HUES64 (cell line): ENCODE measurements around the gene PDHX. TPM values are rescaled to one million over a fixed set of nuclear protein-coding genes. Genes with fewer than 3 reads are reported as not detected.

Experiments
- H3K27ac ChIP-seq: 2 replicates; pipeline ENCODE4 v1.7.0; 2013; ENCODE audit warnings: low read depth, low read length, inconsistent platforms
- H3K27me3 ChIP-seq: 2 replicates; pipeline ENCODE4 v1.6.1; 2013; ENCODE audit warnings: mild to moderate bottlenecking, low read length; ENCODE audit not compliant: insufficient read depth
- H3K36me3 ChIP-seq: 2 replicates; pipeline ENCODE4 v1.6.1; 2013; ENCODE audit warnings: mild to moderate bottlenecking, low read length; ENCODE audit not compliant: insufficient read depth
- H3K4me1 ChIP-seq: 2 replicates; pipeline ENCODE4 v1.6.1; 2013; ENCODE audit warnings: mild to moderate bottlenecking, low read length, moderate library complexity; ENCODE audit not compliant: insufficient read depth
- H3K4me3 ChIP-seq: 2 replicates; pipeline ENCODE4 v1.5.1; 2013; ENCODE audit warnings: mild to moderate bottlenecking, low read length, moderate library complexity
- H3K9ac ChIP-seq: 2 replicates; pipeline ENCODE4 v1.6.1; 2013; ENCODE audit warnings: mild to moderate bottlenecking, low read depth, low read length
- H3K9me3 ChIP-seq: 2 replicates; pipeline ENCODE4 v1.6.1; 2013; ENCODE audit warnings: low read depth, low read length; ENCODE audit not compliant: insufficient read depth
- WGBS: fragments of 150-250, 120-280 bp; methylation state at CpG from one replicate; pipeline ENCODE4 v1.1.7; 2013; ENCODE audit warnings: missing lambda C conversion rate; 5-methylcytosine and 5-hydroxymethylcytosine counted together
- polyA plus RNA-seq, 2 experiments: library from polyadenylated mRNA; stranded (reverse); fragments of 50-300 nt; gene quantifications; one replicate each; pipeline ENCODE4 v1.2.3, GENCODE V29; 2013

The PDHX gene
- 22.7 TPM for polyA plus RNA-seq (2013, experiment 1 of 2)
- polyA plus RNA-seq (2013, experiment 2 of 2), result 24.7 TPM

- no peaks in the 10 kb centered on the region for H3K27me3 ChIP-seq
- H3K9ac ChIP-seq, result peak within 1 kb of the TSS; percentile 99
- under 1% methylated on average over 79 of the region's 79 CpGs for WGBS
- H3K4me1 ChIP-seq, result peaks cover 9% of the 10 kb centered on the region; the same call in 1 of the 2 replicates
- no peaks in the 10 kb centered on the region for H3K9me3 ChIP-seq
- H3K27ac ChIP-seq, result peak within 1 kb of the TSS; percentile 98
- H3K4me3 ChIP-seq, result peak within 1 kb of the TSS; percentile 99
- peaks cover 25% of the 10 kb centered on the region for H3K36me3 ChIP-seq
Observed at GRCh38 chr11:34916015-34916842, at the start of gene PDHX, which contains the start of gene APIP. Gene PDHX, plus strand, starts transcription at chr11:34916618. Its CDS starts 38 bp downstream, at chr11:34916656. Gene APIP, minus strand, starts transcription at chr11:34916379. Its CDS starts 95 bp downstream, at chr11:34916284.

- Histone ChIP-seq H3K27me3 (no peaks in the 10 kb centered on the region), H3K9me3 (no peaks in the 10 kb centered on the region), H3K4me3 (no peak overlapping the region), H3K36me3 (no peaks in the 10 kb centered on the region), H3K9ac (no peak overlapping the region), H3K4me1 (no peaks in the 10 kb centered on the region), H3K27ac (no peak overlapping the region)
- WGBS, result 71% methylated on average over 3 of the region's 3 CpGs
Observed at GRCh38 chr11:34869425-34869824, 47.0 kb upstream of the PDHX start.

- H3K4me1 ChIP-seq, result no peaks in the 10 kb centered on the region
- H3K27ac ChIP-seq, result no peak overlapping the region
- no peak overlapping the region for H3K9ac ChIP-seq
- no peaks in the 10 kb centered on the region for H3K9me3 ChIP-seq
- WGBS, result 97% methylated on average over 4 of the region's 5 CpGs
- H3K27me3 ChIP-seq, result no peaks in the 10 kb centered on the region
- H3K4me3 ChIP-seq, result no peak overlapping the region
- peaks cover 6% of the 10 kb centered on the region; the same call in 1 of the 2 replicates for H3K36me3 ChIP-seq
Observed at GRCh38 chr11:34870548-34871196, 45.7 kb upstream of the PDHX start.

- Histone ChIP-seq H3K4me3 (no peak overlapping the region), H3K36me3 (peaks cover 11% of the 10 kb centered on the region), H3K9ac (no peak overlapping the region), H3K27me3 (no peaks in the 10 kb centered on the region), H3K9me3 (no peaks in the 10 kb centered on the region), H3K4me1 (no peaks in the 10 kb centered on the region), H3K27ac (no peak overlapping the region)
- 97% methylated on average over 4 of the region's 4 CpGs for whole genome bisulfite sequencing
Observed at GRCh38 chr11:34874202-34874601, 42.2 kb upstream of the PDHX start.

GRCh38 chr11:34877375-34877975 is 38.9 kb upstream of the PDHX start:
- Histone ChIP-seq H3K27me3 (no peaks in the 10 kb centered on the region), H3K4me1 (no peaks in the 10 kb centered on the region), H3K27ac (no peak overlapping the region), H3K9me3 (no peaks in the 10 kb centered on the region), H3K4me3 (no peak overlapping the region), H3K36me3 (peaks cover 27% of the 10 kb centered on the region), H3K9ac (no peak overlapping the region)
- WGBS, result 95% methylated on average over 1 of the region's 3 CpGs

GRCh38 chr11:34881900-34882299 is 34.5 kb upstream of the PDHX start:
- H3K9me3 ChIP-seq, result no peaks in the 10 kb centered on the region
- no peaks in the 10 kb centered on the region for H3K27me3 ChIP-seq
- 100% methylated on average over 2 of the region's 3 CpGs for WGBS
- H3K27ac ChIP-seq, result no peak overlapping the region
- no peaks in the 10 kb centered on the region for H3K4me1 ChIP-seq
- no peak overlapping the region for H3K4me3 ChIP-seq
- H3K36me3 ChIP-seq, result peaks cover 39% of the 10 kb centered on the region
- H3K9ac ChIP-seq, result no peak overlapping the region

GRCh38 chr11:34886609-34887008 is 29.8 kb upstream of the PDHX start:
- no peaks in the 10 kb centered on the region for H3K27me3 ChIP-seq
- no peak overlapping the region for H3K27ac ChIP-seq
- no peak overlapping the region for H3K9ac ChIP-seq
- H3K4me3 ChIP-seq, result no peak overlapping the region
- H3K9me3 ChIP-seq, result no peaks in the 10 kb centered on the region
- H3K36me3 ChIP-seq, result peaks cover 43% of the 10 kb centered on the region
- 96% methylated on average over 2 of the region's 2 CpGs for WGBS
- no peaks in the 10 kb centered on the region for H3K4me1 ChIP-seq

GRCh38 chr11:34887260-34887659 is 29.2 kb upstream of the PDHX start:
- no peak overlapping the region for H3K9ac ChIP-seq
- no peaks in the 10 kb centered on the region for H3K9me3 ChIP-seq
- H3K36me3 ChIP-seq, result peaks cover 36% of the 10 kb centered on the region
- H3K4me1 ChIP-seq, result no peaks in the 10 kb centered on the region
- H3K27ac ChIP-seq, result no peak overlapping the region
- WGBS, result 100% methylated on average over 1 of the region's 1 CpG
- no peak overlapping the region for H3K4me3 ChIP-seq
- no peaks in the 10 kb centered on the region for H3K27me3 ChIP-seq

- no peak overlapping the region for H3K4me3 ChIP-seq
- peaks cover 23% of the 10 kb centered on the region for H3K36me3 ChIP-seq
- no peaks in the 10 kb centered on the region for H3K9me3 ChIP-seq
- H3K9ac ChIP-seq, result no peak overlapping the region
- WGBS, result no CpG with 5 or more reads among the region's 2 CpGs
- no peak overlapping the region for H3K27ac ChIP-seq
- no peaks in the 10 kb centered on the region for H3K27me3 ChIP-seq
- no peaks in the 10 kb centered on the region for H3K4me1 ChIP-seq
Observed at GRCh38 chr11:34890089-34890488, 26.3 kb upstream of the PDHX start.

- H3K4me3 ChIP-seq, result no peak overlapping the region
- no peak overlapping the region for H3K9ac ChIP-seq
- WGBS, result 100% methylated on average over 1 of the region's 1 CpG
- H3K36me3 ChIP-seq, result peaks cover 23% of the 10 kb centered on the region
- H3K9me3 ChIP-seq, result no peaks in the 10 kb centered on the region
- H3K4me1 ChIP-seq, result no peaks in the 10 kb centered on the region
- H3K27me3 ChIP-seq, result no peaks in the 10 kb centered on the region
- no peak overlapping the region for H3K27ac ChIP-seq
Observed at GRCh38 chr11:34890812-34891211, 25.6 kb upstream of the PDHX start.

- no peaks in the 10 kb centered on the region for H3K4me1 ChIP-seq
- peaks cover 5% of the 10 kb centered on the region; the same call in 1 of the 2 replicates for H3K9me3 ChIP-seq
- H3K36me3 ChIP-seq, result peaks cover 19% of the 10 kb centered on the region
- H3K4me3 ChIP-seq, result no peak overlapping the region
- WGBS, result 82% methylated on average over 3 of the region's 3 CpGs
- no peak overlapping the region for H3K27ac ChIP-seq
- no peak overlapping the region for H3K9ac ChIP-seq
- H3K27me3 ChIP-seq, result no peaks in the 10 kb centered on the region
Observed at GRCh38 chr11:34891611-34892010, 24.8 kb upstream of the PDHX start.
